ENCODE data around the gene MRC1.

DNA sequence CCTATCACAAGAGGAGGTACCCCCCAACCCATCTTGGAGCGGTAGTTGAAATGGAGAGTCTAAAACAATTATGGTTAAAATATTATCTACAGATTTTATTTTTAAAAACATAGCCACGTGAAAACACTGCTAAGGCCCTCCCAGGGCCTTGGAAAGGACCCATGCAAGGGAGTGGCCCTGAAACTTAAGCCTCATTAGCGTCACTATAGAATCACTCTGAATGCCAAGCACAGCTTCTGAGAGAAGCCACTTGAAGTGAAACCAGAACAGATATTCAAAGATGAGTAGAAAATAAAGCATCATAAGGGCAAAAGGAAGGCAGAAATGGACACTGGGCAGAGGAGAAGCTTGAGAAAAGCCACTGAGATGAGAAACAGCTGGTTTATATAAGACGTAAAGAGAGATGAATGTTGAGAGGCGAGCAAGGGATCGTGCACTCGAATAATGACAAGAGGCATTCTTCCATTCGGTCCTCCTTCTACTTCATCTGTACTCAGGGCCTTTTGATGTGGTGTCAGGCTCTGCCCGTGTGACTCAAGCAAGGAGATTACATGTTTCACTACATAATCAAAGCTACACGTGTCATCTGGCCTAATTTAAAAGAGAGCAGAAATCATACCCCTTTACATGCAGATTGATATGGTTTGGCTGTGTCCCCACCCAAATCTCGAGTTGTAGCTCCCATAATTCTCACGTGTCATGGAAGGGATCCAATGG, 109.2 kb downstream of the MRC1 start:
- no peak for TF ChIP-seq ZBTB33 (IDR thresholded peaks at IDR 0.05; ENCODE audit: extremely low read depth, insufficient replicate concordance, low read length)
- TF ChIP-seq, protein P1, sequence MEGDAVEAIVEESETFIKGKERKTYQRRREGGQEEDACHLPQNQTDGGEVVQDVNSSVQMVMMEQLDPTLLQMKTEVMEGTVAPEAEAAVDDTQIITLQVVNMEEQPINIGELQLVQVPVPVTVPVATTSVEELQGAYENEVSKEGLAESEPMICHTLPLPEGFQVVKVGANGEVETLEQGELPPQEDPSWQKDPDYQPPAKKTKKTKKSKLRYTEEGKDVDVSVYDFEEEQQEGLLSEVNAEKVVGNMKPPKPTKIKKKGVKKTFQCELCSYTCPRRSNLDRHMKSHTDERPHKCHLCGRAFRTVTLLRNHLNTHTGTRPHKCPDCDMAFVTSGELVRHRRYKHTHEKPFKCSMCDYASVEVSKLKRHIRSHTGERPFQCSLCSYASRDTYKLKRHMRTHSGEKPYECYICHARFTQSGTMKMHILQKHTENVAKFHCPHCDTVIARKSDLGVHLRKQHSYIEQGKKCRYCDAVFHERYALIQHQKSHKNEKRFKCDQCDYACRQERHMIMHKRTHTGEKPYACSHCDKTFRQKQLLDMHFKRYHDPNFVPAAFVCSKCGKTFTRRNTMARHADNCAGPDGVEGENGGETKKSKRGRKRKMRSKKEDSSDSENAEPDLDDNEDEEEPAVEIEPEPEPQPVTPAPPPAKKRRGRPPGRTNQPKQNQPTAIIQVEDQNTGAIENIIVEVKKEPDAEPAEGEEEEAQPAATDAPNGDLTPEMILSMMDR (IDR thresholded peaks at IDR 0.05 in 2 of 3, conservative IDR thresholded peaks at IDR 0.05 in 1 of 3; ENCODE audit: borderline replicate concordance in 1 of 3, insufficient read depth in 1 of 3, low read depth in 2 of 3, low read length in 2 of 3) = no peak
- TF ChIP-seq POLR2A (IDR thresholded peaks at IDR 0.05; ENCODE audit: borderline replicate concordance, extremely low read depth, insufficient read depth, insufficient read length) = no peak
- TF ChIP-seq EZH2 (IDR thresholded peaks at IDR 0.05) = no peak
- TF ChIP-seq EZH2phosphoT487 (IDR thresholded peaks at IDR 0.05; ENCODE audit: borderline replicate concordance) = no peak
- TF ChIP-seq REST (IDR thresholded peaks at IDR 0.05; ENCODE audit: low read depth) = no peak
- no peak for TF ChIP-seq SP1 (IDR thresholded peaks at IDR 0.05; ENCODE audit: low read depth)
- TF ChIP-seq POLR2AphosphoS5 (IDR thresholded peaks at IDR 0.05; ENCODE audit: low read depth, low read length) = no peak

Measured in HCT116 (cell line).